Left ventricle myocardium inferior (tissue), 1 donor: ENCODE data around the gene PCAT7. TPM values are rescaled to one million over a fixed set of nuclear protein-coding genes. Genes with fewer than 3 reads are reported as not detected.
"Not testable (repeated sequence)": the region's sequence is repeated elsewhere in the genome, so short reads cannot be mapped to it uniquely, and the experiment has no call there.

Experiments used
- DNase-seq: peaks from one replicate; pipeline ENCODE4 v3.0.0-alpha.2; 2020
- H3K27ac ChIP-seq: fragments of 200-600 bp; replicated peaks from 2 replicates; pipeline ENCODE4 v1.8.0; 2021
- H3K27me3 ChIP-seq: fragments of 200-600 bp; 2 replicates; pipeline ENCODE4 v1.8.0; 2021; ENCODE audit warnings: low read depth
- H3K36me3 ChIP-seq: fragments of 200-600 bp; 2 replicates; pipeline ENCODE4 v1.8.0; 2021
- H3K4me1 ChIP-seq: fragments of 200-600 bp; 2 replicates; pipeline ENCODE4 v1.8.0; 2021
- H3K4me3 ChIP-seq: fragments of 200-600 bp; 2 replicates; pipeline ENCODE4 v1.8.0; 2021; ENCODE audit warnings: mild to moderate bottlenecking, moderate library complexity
- H3K9me3 ChIP-seq: fragments of 200-600 bp; replicated peaks from 2 replicates; pipeline ENCODE4 v1.8.0; 2021
- CTCF ChIP-seq: fragments of 200-600 bp; IDR thresholded peaks from 2 replicates; pipeline ENCODE4 v1.8.0; 2021; ENCODE audit warnings: antibody characterized with exemption, mild to moderate bottlenecking, borderline replicate concordance
- intact Hi-C: fragments of 100-400 bp; cut with micrococcal nuclease; formaldehyde crosslinking; loops from one replicate; pipeline ENCODE4 v1.11.0; 2022
- total RNA-seq: library from RNA; stranded (reverse); fragmentation: NEBNext Ultra II Directional; extraction: Animal tissue kit (Norgen Biotek cat#: 25700); gene quantifications from one replicate; pipeline ENCODE4 v1.2.1, GENCODE V29; 2021
- donor health status: DM: no; HTN: yes; CAD: no; lungs with severe emphysema.

PCAT7 gene
- total RNA-seq, 1 donor from 2014 or later, result not detected

- DNase-seq, result no peak
- peaks cover 38% of the 10 kb centered on the region for H3K27me3 ChIP-seq
- no peaks in the 10 kb centered on the region for H3K4me1 ChIP-seq
- no peaks in the 10 kb centered on the region for H3K9me3 ChIP-seq
- no peak overlapping the region for H3K4me3 ChIP-seq
- intact Hi-C loops, result no loop called here
- no peak for TF ChIP-seq CTCF
- H3K36me3 ChIP-seq, result no peaks in the 10 kb centered on the region
- no peak overlapping the region for H3K27ac ChIP-seq
Observed at GRCh38 chr9:94586814-94587213, 31.9 kb downstream of the PCAT7 start.

GRCh38 chr9:94588681-94589080 lies 33.8 kb downstream of the PCAT7 start:
- H3K27me3 ChIP-seq, result peaks cover 44% of the 10 kb centered on the region
- no peak for DNase-seq
- no peaks in the 10 kb centered on the region for H3K4me1 ChIP-seq
- no peak for TF ChIP-seq CTCF
- no peaks in the 10 kb centered on the region for H3K9me3 ChIP-seq
- H3K27ac ChIP-seq, result no peak overlapping the region
- no peak overlapping the region for H3K4me3 ChIP-seq
- H3K36me3 ChIP-seq, result no peaks in the 10 kb centered on the region
- intact Hi-C loops, result no loop called here

- H3K27ac ChIP-seq, H3K4me3 ChIP-seq, H3K4me1 ChIP-seq, DNase-seq, intact Hi-C loops, H3K36me3 ChIP-seq, H3K9me3 ChIP-seq: not testable (repeated sequence)
- peaks cover 43% of the 10 kb centered on the region for H3K27me3 ChIP-seq
Observed at GRCh38 chr9:94591046-94591545, 36.2 kb downstream of the PCAT7 start.

- DNase-seq, result no peak
- H3K27me3 ChIP-seq, result peaks cover 42% of the 10 kb centered on the region
- H3K4me3 ChIP-seq, result no peak overlapping the region
- H3K36me3 ChIP-seq, result no peaks in the 10 kb centered on the region
- TF ChIP-seq CTCF, result no peak
- H3K4me1 ChIP-seq, result no peaks in the 10 kb centered on the region
- no peaks in the 10 kb centered on the region for H3K9me3 ChIP-seq
- intact Hi-C loops, result no loop called here
- H3K27ac ChIP-seq, result no peak overlapping the region
Observed at GRCh38 chr9:94591876-94592275, 37.0 kb downstream of the PCAT7 start.

- intact Hi-C loops, H3K4me3 ChIP-seq: not testable (repeated sequence)
Observed at GRCh38 chr9:94592683-94593082, 37.8 kb downstream of the PCAT7 start.

GRCh38 chr9:94593459-94594345 lies 38.8 kb downstream of the PCAT7 start, which contains the start of gene FBP2:
FBP2 (minus strand) TSS chr9:94593824; CDS start chr9:94593726, 98 bp downstream.
- DNase-seq, result no peak
- no peaks in the 10 kb centered on the region for H3K4me1 ChIP-seq
- intact Hi-C loops, result no loop called here
- peaks cover 25% of the 10 kb centered on the region for H3K27me3 ChIP-seq
- H3K36me3 ChIP-seq, result no peaks in the 10 kb centered on the region
- no peak within 1 kb of the TSS for H3K27ac ChIP-seq
- no peak for TF ChIP-seq CTCF
- H3K4me3 ChIP-seq, result no peak within 1 kb of the TSS
- H3K9me3 ChIP-seq, result no peaks in the 10 kb centered on the region

More at GRCh38 chr9:94592683-94593082, 37.8 kb downstream of the PCAT7 start:
- not testable (repeated sequence) for H3K4me1 ChIP-seq, H3K36me3 ChIP-seq, H3K27ac ChIP-seq, H3K9me3 ChIP-seq, DNase-seq
- peaks cover 34% of the 10 kb centered on the region for H3K27me3 ChIP-seq
